Measurements from ENCODE around the gene MKRN2OS.

DNA sequence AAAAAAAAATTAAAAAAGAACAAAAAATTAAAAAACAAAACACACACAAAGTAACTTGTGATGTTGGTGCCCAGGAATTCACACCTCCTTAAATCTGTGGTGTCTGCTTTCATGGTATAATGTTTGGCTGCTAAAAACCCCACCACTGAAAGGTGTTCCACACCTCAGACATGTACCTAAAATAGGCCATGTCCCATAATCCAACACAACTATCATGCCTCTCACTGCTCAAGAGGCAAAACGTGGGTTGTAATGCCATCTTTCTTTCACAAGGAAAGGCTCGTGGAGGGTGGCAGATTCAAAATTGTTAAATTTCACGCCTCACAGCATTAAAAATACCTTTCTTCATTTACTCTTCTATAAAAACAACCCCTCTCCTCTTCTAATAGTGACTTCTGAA is 41.1 kb upstream of the MKRN2OS start:
- TF ChIP-seq, protein P1, sequence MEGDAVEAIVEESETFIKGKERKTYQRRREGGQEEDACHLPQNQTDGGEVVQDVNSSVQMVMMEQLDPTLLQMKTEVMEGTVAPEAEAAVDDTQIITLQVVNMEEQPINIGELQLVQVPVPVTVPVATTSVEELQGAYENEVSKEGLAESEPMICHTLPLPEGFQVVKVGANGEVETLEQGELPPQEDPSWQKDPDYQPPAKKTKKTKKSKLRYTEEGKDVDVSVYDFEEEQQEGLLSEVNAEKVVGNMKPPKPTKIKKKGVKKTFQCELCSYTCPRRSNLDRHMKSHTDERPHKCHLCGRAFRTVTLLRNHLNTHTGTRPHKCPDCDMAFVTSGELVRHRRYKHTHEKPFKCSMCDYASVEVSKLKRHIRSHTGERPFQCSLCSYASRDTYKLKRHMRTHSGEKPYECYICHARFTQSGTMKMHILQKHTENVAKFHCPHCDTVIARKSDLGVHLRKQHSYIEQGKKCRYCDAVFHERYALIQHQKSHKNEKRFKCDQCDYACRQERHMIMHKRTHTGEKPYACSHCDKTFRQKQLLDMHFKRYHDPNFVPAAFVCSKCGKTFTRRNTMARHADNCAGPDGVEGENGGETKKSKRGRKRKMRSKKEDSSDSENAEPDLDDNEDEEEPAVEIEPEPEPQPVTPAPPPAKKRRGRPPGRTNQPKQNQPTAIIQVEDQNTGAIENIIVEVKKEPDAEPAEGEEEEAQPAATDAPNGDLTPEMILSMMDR (conservative IDR thresholded peaks at IDR 0.05; ENCODE audit: low read depth, low read length), result no peak
- no peak for TF ChIP-seq EZH2 (IDR thresholded peaks at IDR 0.05; ENCODE audit: borderline replicate concordance, low read depth, low read length, poor library complexity, severe bottlenecking)

Measured in A673 (cell line).